Endothelial cell of umbilical vein (primary cell): Measurements from ENCODE around the gene RYR2.

ENCODE experiments used
- EZH2 ChIP-seq: IDR thresholded peaks from 2 replicates; pipeline ENCODE4 v1.6.1; 2012; ENCODE audit warnings: borderline replicate concordance, low read depth, mild to moderate bottlenecking, moderate library complexity, low read length, inconsistent platforms; ENCODE audit not compliant: severe bottlenecking
- FOS ChIP-seq: IDR thresholded peaks from 2 replicates; pipeline ENCODE4 v1.6.1; 2011; ENCODE audit warnings: mild to moderate bottlenecking, low read length, moderate library complexity, borderline replicate concordance; ENCODE audit not compliant: insufficient read depth
- GATA2 ChIP-seq: IDR thresholded peaks from 2 replicates; pipeline ENCODE4 v1.7.0; 2011; ENCODE audit warnings: low read depth, mild to moderate bottlenecking, moderate library complexity, mixed read lengths, low read length; ENCODE audit not compliant: insufficient read length, insufficient read depth
- JUN ChIP-seq: IDR thresholded peaks from 2 replicates; pipeline ENCODE4 v1.6.1; 2011; ENCODE audit warnings: borderline replicate concordance, low read depth; ENCODE audit not compliant: insufficient read length, insufficient read depth
- POLR2A ChIP-seq: IDR thresholded peaks from 2 replicates; pipeline ENCODE4 v1.6.1; 2012; ENCODE audit warnings: low read depth, mild to moderate bottlenecking, control low read depth, low read length
- POLR2AphosphoS5 ChIP-seq: IDR thresholded peaks from 2 replicates; pipeline ENCODE4 v1.6.1; 2012; ENCODE audit warnings: low read depth, mild to moderate bottlenecking, control low read depth, low read length, moderate library complexity; ENCODE audit not compliant: insufficient read depth
- TF ChIP-seq, protein P1 (sequence below), 2 donors: IDR thresholded peaks; 1 replicate in 1 of 2; 2 replicates in 1 of 2; pipeline ENCODE4 v1.5.1; 2011; ENCODE audit warnings: low read length in 2 of 2, mild to moderate bottlenecking in 2 of 2, moderate library complexity in 2 of 2, control low read depth in 1 of 2, inconsistent platforms in 1 of 2, low read depth in 1 of 2; ENCODE audit not compliant: insufficient read depth in 1 of 2; ENCODE audit errors: extremely low read depth in 1 of 2
- TF ChIP-seq, protein P2 (sequence below): IDR thresholded peaks from 2 replicates; pipeline ENCODE4 v1.6.1; 2011; ENCODE audit not compliant: insufficient read depth, insufficient read length

DNA sequence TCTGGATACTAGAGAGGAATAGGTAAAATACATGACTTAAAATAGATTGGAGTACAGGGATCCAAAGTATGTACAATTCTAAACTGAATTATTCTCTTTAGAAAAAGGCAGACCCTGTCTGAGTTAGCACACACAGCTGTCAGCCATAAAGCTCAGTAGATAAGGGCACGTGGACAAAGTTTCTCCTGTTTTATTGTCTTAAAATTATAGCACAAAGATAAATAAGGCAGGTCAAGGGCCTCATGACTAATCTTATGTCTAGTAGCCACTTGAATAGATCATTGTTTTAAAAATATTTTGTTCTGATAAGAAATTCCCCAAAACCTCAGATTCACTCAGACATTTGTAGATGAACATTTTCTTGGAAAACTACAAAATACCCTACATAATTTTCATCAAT lies 643.6 kb downstream of the RYR2 start:
- TF ChIP-seq, protein P1, sequence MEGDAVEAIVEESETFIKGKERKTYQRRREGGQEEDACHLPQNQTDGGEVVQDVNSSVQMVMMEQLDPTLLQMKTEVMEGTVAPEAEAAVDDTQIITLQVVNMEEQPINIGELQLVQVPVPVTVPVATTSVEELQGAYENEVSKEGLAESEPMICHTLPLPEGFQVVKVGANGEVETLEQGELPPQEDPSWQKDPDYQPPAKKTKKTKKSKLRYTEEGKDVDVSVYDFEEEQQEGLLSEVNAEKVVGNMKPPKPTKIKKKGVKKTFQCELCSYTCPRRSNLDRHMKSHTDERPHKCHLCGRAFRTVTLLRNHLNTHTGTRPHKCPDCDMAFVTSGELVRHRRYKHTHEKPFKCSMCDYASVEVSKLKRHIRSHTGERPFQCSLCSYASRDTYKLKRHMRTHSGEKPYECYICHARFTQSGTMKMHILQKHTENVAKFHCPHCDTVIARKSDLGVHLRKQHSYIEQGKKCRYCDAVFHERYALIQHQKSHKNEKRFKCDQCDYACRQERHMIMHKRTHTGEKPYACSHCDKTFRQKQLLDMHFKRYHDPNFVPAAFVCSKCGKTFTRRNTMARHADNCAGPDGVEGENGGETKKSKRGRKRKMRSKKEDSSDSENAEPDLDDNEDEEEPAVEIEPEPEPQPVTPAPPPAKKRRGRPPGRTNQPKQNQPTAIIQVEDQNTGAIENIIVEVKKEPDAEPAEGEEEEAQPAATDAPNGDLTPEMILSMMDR (IDR thresholded peaks at IDR 0.05; ENCODE audit: extremely low read depth in 1 of 2, insufficient read depth in 1 of 2, low read depth in 1 of 2, low read length in 2 of 2) = no peak
- TF ChIP-seq POLR2AphosphoS5 (no peak), POLR2A (no peak), EZH2 (no peak), GATA2 (no peak), JUN (no peak), FOS (no peak)
- TF ChIP-seq, protein P2, sequence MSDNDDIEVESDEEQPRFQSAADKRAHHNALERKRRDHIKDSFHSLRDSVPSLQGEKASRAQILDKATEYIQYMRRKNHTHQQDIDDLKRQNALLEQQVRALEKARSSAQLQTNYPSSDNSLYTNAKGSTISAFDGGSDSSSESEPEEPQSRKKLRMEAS = no peak
